ENCODE results near the gene FOXC1. TPM values are rescaled to one million over a fixed set of nuclear protein-coding genes. Genes with fewer than 3 reads are reported as not detected.

FOXC1 gene
- total and polyA plus RNA-seq, 9 of the 15 experiments (the other 6 are each of a cell fraction or from before 2014, with no cell fraction given), result not detected

- H3K9me3 ChIP-seq (replicated peaks; ENCODE audit: control insufficient read depth, insufficient read depth, low read depth, low read length), result no peaks in the 10 kb centered on the region
- FAIRE-seq, result no peak
- no TSS peak for BruUV-seq (replicated peaks)
- no peak for ATAC-seq
- H3K4me1 ChIP-seq (replicated peaks in 1 of 2; ENCODE audit: control insufficient read depth in 2 of 2, insufficient read depth in 2 of 2, low read length in 2 of 2), result peaks cover 0 to 11% of the 10 kb centered on the region in 2 experiments; a peak in 1 of 5 replicates
- WGBS (ENCODE audit: insufficient coverage, low coverage, missing lambda C conversion rate), result under 1% methylated on average over 10 of the region's 10 CpGs
- no peaks in the 10 kb centered on the region for H3K79me2 ChIP-seq (ENCODE audit: control insufficient read depth, insufficient read depth, low read length)
- no peak for DNase-seq (ENCODE audit: extremely low read depth in 1 of 4, low spot score in 3 of 4)
- ChIA-PET CTCF (ENCODE audit: low intra/inter-chr PET ratio) (no interaction called here), POLR2A (interaction anchor here (0.8 kb wide), 1 partner anchor 27 kb away, joined by 3 read pairs; no protein-coding TSS in a partner anchor)
- TF ChIP-seq CBX2 (IDR thresholded peaks at IDR 0.05; ENCODE audit: insufficient read depth, low read length, poor library complexity, severe bottlenecking) (peak; percentile 23), PKNOX1 (IDR thresholded peaks at IDR 0.05) (no peak)
- peaks cover 12% of the 10 kb centered on the region for H4K20me1 ChIP-seq (replicated peaks; ENCODE audit: control insufficient read depth, insufficient read depth, low read length)
- H3K27me3 ChIP-seq (ENCODE audit: control insufficient read depth in 2 of 2, insufficient read depth in 2 of 2, low read length in 2 of 2), result peaks cover 55 to 83% of the 10 kb centered on the region in 2 experiments
- H2AFZ ChIP-seq (ENCODE audit: low read depth, low read length), result no peak overlapping the region
- H3K9me1 ChIP-seq (ENCODE audit: control insufficient read depth, insufficient read depth, low read length), result no peaks in the 10 kb centered on the region
- H3K36me3 ChIP-seq (ENCODE audit: control insufficient read depth, insufficient read depth, low read length), result no peaks in the 10 kb centered on the region
- intact Hi-C loops (cut with micrococcal nuclease) (loop anchor here (5.0 kb wide), 2 partner anchors 444 to 1144 kb away; no protein-coding TSS in a partner anchor), in situ Hi-C loops (cut with MboI) (loop anchor here (10.0 kb wide), 1 partner anchor 756 kb away; no protein-coding TSS in a partner anchor)
- H3K9ac ChIP-seq (ENCODE audit: insufficient read depth in 1 of 2, low read depth in 2 of 2, low read length in 2 of 2), result no peak overlapping the region
- H3K4me2 ChIP-seq (ENCODE audit: insufficient read depth, low read length), result no peak overlapping the region
- H3K27ac ChIP-seq (ENCODE audit: extremely low read depth, low read depth, low read length), result no peak overlapping the region
- no peak overlapping the region for H3K4me3 ChIP-seq
Observed at GRCh38 chr6:1598433-1598832, 11.3 kb upstream of the FOXC1 start.

- H3K27ac ChIP-seq (ENCODE audit: extremely low read depth, low read depth, low read length), result no peak overlapping the region
- H3K9me1 ChIP-seq (ENCODE audit: control insufficient read depth, insufficient read depth, low read length), result no peaks in the 10 kb centered on the region
- no peak for ATAC-seq
- no peak for FAIRE-seq
- no peak overlapping the region for H3K4me3 ChIP-seq
- H2AFZ ChIP-seq (ENCODE audit: low read depth, low read length), result no peak overlapping the region
- BruUV-seq (replicated peaks), result no TSS peak
- H3K36me3 ChIP-seq (ENCODE audit: control insufficient read depth, insufficient read depth, low read length), result no peaks in the 10 kb centered on the region
- H3K4me2 ChIP-seq (ENCODE audit: insufficient read depth, low read length), result no peak overlapping the region
- H3K9me3 ChIP-seq (replicated peaks; ENCODE audit: control insufficient read depth, insufficient read depth, low read depth, low read length), result no peaks in the 10 kb centered on the region
- intact Hi-C loops (cut with micrococcal nuclease) (loop anchor here (5.0 kb wide), 2 partner anchors 443 to 1143 kb away; no protein-coding TSS in a partner anchor), in situ Hi-C loops (cut with MboI) (loop anchor here (10.0 kb wide), 1 partner anchor 756 kb away; no protein-coding TSS in a partner anchor)
- H3K79me2 ChIP-seq (ENCODE audit: control insufficient read depth, insufficient read depth, low read length), result no peaks in the 10 kb centered on the region
- ChIA-PET POLR2A (interaction anchor here (0.8 kb wide), 1 partner anchor 27 kb away, joined by 3 read pairs; no protein-coding TSS in a partner anchor), CTCF (ENCODE audit: low intra/inter-chr PET ratio) (interaction anchor here (1.3 kb wide), 1 partner anchor 1036 kb away, joined by 3 read pairs; no protein-coding TSS in a partner anchor)
- H4K20me1 ChIP-seq (replicated peaks; ENCODE audit: control insufficient read depth, insufficient read depth, low read length), result peaks cover 13% of the 10 kb centered on the region
- DNase-seq (ENCODE audit: extremely low read depth in 1 of 4, low spot score in 3 of 4), result no peak
- no peak overlapping the region for H3K9ac ChIP-seq (ENCODE audit: insufficient read depth in 1 of 2, low read depth in 2 of 2, low read length in 2 of 2)
- WGBS (ENCODE audit: insufficient coverage, low coverage, missing lambda C conversion rate), result 2% methylated on average over 24 of the region's 24 CpGs
- peaks cover 0 to 11% of the 10 kb centered on the region in 2 experiments; a peak in 1 of 5 replicates for H3K4me1 ChIP-seq (replicated peaks in 1 of 2; ENCODE audit: control insufficient read depth in 2 of 2, insufficient read depth in 2 of 2, low read length in 2 of 2)
- H3K27me3 ChIP-seq (ENCODE audit: control insufficient read depth in 2 of 2, insufficient read depth in 2 of 2, low read length in 2 of 2), result peaks cover 57 to 83% of the 10 kb centered on the region in 2 experiments
- TF ChIP-seq PBX2 (CRISPR knock-in tag; IDR thresholded peaks at IDR 0.05; ENCODE audit: low read depth), result no peak
- TF ChIP-seq PBX2 (tag; conservative IDR thresholded peaks at IDR 0.05; ENCODE audit: low read depth), result no peak
- no peak for TF ChIP-seq TRIM25 (IDR thresholded peaks at IDR 0.05; ENCODE audit: borderline replicate concordance)
- no peak for TF ChIP-seq SIX5 (IDR thresholded peaks at IDR 0.05; ENCODE audit: borderline replicate concordance in 1 of 2, insufficient read depth in 1 of 2, low read depth in 1 of 2, low read length in 2 of 2)
- TF ChIP-seq PRPF4 (IDR thresholded peaks at IDR 0.05; ENCODE audit: insufficient read depth, low read depth, low read length, poor library complexity, severe bottlenecking), result no peak
Observed at GRCh38 chr6:1598886-1599285, 10.8 kb upstream of the FOXC1 start.

Data from K562 (cell line).